NCI-H187 treated with DMSO at 0.1 percent for 48 hours (cell line): Measurements from ENCODE around the gene FFAR4.

Source experiments
- DNase-seq: peaks from one replicate; lab custom pipeline; 2025; lab: John Stamatoyannopoulos, UW

The FFAR4 gene

DNA sequence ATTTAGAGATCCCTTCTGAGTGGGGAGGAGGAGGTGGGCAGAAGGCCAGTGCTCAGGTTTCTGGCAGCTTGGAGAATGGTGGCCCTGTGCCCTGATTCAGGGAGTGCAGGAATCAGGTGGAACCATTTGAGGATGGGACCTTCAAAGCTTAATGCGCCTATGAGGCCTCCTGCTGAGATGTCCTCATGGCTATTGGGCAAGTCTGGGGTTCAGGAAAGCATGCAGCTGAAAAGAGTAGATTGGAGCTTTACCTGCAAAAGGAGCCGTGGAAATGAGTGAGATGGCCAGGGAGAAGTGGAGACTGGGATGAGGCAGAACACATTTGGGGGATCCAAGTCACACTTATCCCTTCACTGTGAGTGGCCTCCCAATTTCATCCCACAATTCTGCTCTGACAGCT lies 6.1 kb downstream of the FFAR4 start:
- DNase-seq = no peak

DNA sequence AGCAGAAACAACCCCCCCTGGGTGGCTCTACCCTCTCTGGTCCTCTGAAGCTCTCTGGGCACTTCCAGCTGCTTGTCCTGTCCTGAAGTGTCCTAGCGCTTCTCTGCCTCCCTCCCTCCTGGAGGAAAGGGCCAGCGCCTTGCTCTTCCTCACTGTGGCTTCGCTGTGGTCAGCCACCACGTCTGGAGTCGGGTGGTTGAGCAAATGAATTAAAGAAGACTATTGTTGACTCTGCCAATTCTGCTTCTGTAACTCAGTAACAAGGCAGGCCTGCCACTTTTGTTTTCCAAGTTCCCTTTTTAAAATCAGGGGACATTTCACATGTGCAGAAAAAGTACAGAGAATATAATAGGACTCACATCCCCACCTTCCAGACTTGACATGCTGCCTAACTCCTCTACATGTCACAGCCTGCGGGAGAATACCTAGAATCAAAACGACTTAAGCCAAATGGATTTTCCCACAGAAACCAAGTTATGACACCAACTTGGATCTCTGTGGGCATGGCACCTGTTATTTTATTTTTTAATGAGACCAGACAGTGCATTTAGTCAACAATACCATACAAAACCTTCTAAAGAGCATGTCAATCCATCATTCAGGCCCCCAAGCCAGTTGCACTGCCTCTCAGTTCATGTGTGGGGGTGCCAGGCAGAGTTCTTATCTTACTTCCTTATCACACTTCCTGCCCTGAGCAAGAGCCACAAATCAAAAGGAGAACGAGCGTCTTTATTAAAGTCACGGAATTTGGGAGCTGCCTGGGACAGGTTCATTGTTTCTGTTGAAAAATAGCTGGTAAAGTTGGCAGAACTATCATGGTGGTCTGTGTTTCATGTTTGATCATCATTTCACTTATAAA lies 6.8 kb downstream of the FFAR4 start:
- no peak for DNase-seq

DNA sequence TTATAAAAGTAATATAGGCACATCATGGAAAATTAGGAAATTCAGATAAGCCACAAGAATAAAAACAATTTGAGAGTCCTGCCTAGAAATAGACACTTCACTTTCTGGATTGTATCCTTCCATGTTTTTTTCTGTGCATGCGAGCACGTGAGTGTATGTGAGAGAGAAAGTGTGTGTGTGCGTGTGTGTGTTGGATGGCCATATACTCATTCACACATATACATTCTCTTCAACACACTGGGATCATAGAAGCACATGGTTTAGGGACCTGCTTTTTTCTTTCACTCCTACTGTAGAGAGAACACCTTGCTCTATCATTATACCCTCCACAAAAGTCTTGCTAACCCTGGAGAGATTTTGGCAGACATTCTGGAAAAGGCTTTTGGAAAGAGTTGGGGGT lies 7.5 kb downstream of the FFAR4 start:
- DNase-seq = no peak

DNA sequence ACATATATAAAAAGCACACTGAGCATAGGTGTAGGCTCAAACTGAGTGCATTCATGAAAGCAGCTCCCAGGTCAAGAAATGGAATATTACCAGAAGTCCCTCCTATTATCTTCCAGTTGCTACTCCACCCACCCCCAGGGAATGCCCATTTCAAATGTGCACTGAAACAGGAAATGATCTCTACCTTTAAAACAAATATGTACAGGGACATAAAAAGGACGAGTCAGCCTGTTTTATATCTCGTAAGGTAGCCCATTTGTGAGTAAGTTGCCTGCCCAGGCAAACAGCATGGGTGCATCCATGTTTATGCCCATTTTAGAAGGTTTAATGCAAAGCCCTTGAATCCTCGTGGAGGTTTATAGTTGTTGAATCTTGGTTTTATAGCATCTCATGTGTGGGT lies 10.4 kb downstream of the FFAR4 start:
- no peak for DNase-seq

DNA sequence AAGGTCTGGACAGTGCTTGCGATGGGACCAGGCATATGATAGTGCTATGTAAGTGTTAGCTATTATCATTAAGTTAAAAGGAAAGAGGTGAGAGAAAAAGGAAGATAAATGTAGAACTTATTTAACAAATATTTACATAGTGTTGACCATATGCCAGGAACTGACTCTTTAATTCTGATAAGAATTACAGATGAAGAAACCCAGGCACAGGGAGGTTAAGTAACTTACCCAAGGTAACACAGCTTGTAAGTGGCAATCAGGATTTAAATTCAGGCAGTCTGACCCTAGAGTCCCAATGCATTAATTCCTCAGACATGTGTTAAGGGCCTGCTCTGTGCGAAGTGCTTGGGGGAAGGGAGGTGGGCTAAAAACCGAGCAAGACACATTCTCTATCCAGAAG lies 11.1 kb downstream of the FFAR4 start:
- no peak for DNase-seq

DNA sequence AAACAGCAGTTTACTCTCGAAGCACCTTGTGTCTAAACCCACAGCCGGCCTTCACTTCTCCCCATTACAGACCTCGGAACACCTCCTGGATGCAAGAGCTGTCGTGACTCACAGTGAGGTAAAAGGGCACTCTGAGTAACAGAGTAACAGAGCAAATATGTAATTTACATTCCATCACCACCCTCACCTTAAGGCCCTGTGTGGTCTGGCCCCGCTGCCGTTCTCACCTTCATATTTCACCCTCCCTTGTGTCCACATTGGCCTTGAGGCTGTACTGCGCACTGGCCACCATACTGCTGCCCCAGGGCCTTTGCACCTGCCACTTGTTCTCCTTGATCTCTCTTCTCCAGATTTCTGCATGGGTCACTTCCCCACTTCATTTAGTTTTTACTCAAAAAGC lies 12.6 kb downstream of the FFAR4 start:
- DNase-seq = no peak

DNA sequence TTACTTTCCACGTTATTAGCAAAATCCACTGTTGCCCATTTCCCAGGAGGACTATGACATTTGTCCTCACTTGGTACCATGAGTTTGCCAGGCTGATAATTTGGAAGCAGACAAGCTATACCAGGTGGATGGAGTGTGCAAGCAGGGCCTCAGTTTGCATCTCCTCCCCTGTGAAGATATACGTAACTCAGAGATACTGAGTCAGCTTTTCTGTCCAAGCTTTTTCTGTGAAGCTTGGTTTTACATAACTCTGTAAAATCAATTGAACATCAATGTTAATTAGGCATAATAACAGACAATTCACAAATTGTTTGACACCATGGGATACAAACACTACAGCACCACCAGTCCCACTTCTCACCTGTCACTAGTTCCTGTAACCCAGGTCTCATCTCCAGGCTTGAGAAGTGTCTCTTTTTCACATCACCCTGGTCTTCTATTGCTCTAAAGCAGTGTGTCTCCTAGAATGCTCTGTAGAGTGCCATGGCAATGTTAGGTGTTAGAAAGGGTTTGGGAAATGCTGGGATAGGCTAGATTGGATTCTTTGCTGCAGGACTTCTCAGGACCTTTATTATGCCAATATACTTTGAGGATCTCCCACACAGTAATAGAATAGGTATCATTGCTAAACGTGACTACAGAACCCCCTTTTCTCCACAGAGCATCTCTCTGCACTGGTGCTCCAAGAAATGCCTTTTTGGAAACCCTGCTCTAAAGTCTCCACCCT lies 13.7 kb downstream of the FFAR4 start:
- no peak for DNase-seq

DNA sequence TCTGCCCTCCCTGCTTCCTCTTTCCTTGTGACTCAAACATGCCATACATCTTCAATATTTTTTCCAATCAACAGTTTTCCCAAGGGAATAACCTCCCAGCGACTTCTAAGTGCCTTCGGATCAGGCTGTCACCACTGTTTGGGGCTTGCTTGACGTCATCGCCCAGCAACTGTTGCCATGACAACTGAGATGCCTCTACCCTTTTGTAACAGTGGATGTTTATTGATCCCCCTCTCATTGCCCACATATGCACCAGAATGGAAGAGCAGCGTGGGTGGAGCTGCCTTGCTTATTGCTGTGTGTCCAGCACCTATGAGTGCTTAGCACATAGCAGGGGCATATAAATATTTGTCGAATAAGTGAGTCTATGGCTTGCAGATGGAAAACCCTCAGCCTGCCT lies 14.4 kb downstream of the FFAR4 start:
- no peak for DNase-seq

DNA sequence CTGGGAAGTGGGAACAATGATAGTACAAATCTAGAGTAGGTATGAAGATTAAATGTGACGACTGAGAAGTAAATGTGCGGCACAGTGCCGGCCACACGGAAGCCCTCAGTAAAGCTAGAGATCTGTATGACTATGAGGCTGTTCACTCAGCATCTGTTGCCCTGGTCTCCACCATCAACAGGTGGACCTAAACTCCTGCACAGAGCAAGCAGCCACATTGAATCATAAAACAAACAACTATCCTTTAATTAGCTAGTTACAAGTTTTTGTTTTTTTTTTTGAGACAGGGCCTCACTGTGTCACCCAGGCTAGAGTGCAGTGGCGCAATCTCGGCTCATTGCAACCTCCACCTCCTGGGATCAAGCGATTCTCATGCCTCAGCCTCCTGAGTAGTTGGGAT lies 18.0 kb downstream of the FFAR4 start:
- DNase-seq = no peak

DNA sequence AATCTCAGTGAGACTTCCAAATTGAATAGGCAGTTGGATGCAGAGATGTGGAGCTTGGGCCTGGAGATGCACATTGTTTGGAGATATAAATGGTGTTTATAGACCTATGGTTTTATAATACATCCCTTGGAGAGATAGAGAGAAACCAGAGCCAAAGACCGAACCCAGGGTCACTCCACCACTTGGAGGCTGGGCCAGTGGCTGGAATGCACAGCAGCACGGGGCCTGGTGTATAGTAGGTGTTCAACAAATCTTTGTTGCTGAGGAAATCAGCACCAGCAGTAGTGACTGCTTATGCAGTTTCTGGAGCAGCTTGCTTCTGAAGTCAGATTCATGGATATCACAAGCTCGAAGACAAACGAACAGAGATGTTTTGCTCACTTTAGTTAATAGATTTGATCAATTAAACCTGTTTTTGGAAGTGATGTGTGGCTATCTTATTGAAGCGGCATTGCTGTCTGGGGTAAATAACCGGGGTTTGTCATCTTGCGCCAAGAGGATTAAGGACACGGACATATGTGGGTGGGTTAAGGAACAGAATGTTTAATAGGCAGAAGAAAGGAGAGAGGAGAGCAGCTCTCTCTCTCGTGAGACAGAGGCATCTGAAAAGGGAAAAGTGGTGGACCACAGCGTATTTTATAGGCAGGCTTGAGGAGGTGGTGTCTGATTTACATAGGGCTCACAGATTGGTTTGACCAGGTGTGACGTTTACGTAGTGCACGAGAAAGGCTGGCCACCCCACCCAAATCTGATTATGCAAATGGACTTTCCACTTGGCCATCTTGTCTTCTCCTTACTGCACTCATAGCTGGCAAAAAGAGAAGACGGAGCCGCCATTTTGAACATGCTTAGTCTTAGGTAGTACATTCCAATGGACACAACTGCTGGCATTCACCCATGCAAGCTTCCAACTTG lies 23.4 kb downstream of the FFAR4 start:
- DNase-seq = no peak

DNA sequence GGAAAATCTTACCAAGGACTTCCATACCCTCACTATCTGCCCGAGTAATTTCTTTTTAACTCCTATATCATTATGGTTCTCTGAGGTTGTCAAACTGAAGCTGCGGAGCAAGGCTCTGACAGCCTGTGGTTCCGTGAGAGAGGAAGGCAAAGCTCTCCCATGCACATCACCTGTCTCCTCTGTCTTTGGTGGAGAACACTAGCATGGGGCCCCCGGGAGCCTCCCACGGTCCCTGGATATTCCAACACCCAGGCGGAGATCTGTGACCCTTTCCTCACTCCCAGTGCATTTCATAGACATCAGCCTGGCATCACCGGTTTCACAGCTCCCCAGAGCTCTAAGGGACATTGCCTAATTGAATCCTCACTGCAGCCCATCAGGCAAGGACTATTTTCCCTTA lies 24.2 kb downstream of the FFAR4 start:
- DNase-seq = no peak

DNA sequence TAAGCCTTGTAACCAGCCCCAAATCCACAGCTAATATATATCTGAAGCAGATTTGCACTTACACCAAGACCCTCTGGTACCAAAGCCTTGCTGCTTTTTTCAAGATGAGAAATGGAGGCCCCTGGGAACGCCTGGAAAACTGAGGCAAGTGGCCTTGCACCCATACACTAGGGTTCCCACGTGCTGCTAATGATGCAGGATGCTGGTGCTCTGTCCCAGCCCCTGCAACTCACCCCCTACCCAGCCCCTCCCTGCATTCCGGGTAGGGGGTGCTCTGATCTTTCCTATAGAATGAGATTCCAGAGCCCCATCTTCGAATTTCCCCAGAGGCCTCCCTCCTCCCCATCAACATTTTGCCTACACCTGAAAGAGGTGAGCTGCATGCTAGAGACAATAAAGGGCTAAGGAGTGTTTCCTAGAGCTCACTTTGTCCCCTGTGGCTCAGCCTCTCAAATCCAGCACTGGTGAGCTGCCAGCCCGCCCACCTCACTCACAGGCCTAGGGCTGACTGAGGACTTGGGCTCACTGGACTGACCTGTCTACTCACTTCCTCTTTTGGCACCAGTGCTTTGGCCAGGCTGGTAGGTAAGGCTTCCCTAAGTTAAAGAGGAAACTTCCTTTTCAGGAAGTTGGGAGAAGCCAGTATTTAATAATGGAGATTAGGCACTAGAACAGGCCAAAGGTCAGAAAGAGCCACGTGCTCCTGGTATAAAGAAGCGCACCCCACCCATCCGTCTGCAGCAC lies 24.8 kb downstream of the FFAR4 start:
- no peak for DNase-seq

DNA sequence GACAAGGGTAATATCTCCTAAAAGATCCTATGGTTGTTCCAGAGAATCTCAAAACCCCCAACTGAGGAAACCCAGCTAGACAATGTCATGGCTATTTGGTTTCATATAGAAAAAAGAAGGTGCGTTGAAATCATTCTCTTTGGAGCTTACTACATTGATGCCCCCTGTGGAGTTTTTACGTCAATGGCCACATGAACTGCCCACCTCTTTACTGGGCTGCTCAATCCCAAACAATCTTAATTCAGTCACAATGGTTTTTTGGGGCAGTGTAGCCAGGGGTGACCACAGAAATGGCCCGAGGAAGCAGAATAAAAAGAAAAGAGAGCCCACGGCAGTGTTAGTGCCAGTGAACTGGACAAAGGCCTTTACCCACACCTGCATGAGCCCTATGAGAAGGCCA lies 26.8 kb downstream of the FFAR4 start:
- no peak for DNase-seq

DNA sequence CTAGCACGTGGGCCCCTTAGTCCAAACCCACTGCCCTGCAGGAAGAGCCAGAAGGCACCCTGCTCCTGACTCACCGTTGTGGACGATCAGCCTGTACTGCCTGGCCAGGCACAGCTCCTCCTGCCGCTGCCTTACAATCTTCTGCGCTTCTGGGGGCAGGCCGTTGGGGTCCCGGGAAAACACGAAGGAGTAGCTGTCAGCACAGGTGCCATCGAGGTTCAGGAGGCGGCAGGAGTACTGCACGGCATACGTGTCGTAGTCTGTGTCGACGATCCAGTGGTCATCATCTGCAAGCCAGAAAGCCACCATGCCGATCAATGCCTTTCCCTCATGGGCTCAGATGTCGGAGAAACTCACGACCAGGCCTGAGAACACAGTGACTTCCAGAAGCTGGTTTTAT lies 27.3 kb downstream of the FFAR4 start:
- no peak for DNase-seq

DNA sequence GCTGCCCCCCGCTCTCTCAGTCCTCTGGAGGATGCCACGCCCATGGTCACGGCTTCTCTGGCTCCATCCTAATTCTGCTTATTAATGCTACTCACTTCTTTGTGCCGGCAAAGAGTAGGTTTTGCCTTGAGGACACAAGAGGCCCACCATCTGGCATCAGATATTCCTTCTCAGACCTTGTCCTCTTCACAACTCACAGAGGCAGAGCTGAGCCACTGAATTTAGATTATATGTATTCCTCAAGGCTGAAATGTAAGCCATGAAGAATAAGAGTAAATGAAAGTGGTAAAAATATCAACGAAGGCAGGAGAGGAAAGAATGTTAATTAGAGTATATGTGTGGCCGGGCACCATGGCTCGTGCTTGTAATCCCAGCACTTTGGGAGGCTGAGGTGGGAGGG lies 28.1 kb downstream of the FFAR4 start:
- no peak for DNase-seq

DNA sequence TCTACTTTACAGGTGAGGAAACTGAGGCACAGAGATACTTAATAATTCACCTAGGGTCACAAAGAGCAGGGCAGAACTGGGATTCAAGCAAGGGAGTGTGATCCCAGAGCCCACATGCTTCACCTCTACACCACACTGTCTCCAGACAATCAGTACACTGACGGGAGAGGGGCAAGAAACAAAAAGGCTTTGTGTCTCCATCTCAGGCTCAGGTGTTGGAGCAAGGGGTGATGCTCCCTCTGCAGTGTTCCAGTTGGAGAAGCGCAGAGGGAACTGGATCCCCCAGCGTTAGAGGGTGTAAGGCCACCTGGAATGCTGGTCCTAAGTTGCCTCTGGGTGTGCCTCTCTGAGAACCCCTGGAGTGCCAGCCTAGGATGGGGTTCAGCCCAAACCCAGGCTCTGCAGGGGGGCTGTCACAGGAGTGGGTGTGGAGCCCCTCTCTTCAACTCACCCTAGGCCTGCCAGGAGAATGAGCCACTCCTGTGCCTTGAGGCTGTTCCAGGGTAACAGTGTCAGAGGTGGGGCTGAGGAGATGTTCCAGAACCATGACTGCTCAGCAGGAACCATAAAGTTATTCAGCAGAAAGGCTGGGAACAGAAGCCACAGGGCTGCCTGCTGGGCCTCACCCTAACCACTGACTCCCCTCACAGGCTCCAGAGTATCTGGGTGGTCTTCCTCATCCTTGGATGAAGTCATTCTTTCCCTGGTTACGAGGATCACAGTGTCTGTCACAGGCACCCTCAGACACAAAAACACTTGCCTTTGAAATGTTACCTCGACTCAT lies 29.1 kb downstream of the FFAR4 start:
- DNase-seq = no peak

DNA sequence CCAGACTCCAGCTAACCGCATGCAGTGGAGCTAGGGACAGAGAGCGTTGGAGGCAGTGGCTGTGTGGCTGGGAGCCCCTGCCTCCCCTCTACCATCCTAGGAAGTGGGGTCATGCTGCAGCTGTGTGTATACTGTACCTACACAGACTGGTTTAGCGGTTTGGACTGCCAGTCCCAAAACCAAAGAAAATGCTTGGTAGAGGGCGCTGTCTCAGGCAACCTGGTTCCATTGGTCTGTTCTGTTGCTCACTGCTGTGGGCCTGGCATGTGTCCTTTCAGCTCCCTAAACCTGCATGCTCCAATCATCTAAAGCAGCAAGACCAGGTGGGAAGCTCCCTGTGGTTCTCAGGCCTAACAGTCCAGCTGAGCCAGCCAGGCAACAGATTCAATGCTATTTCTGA lies 30.1 kb downstream of the FFAR4 start:
- no peak for DNase-seq

DNA sequence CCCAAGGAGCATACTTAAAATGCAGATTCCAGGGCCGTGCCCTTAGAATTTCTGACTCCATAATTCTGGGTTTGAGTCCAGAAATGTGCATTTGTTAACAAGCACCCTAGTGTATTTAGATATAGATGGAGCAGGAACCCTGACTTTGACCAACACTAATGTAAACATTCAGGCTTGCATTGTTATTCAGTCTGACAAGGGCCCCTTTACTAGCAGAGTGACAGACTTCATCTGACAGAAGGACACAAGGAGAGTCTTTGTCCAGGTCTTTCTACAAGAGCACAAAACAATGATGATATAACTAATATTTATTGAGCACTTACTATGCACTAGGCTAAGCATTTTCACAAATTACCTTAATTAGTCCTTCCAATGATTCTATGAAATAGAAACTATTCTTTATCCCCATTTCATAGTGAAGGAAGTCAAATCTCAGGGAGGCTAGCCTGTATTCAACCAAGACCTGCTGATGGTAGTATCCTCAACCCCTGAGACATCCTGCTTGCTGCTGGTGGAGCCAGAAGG lies 30.7 kb downstream of the FFAR4 start:
- no peak for DNase-seq

DNA sequence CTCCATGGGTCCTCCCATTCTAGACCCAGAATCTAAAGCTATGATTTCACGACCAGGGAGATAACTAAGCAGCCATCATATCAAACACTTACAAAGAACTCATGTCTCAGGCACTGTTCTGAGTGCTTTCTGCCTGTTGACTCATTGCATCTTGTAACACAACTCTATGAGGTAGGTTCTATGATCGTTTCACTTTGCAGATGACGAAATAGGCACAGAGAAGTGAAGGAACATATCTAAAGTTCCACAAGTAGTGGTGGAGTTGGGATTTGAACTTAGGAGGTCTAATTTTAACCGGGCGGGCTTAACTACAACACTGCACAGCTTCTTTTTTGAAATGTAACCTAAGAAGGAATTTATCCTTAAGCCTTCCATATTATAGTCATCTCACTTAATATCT lies 31.7 kb downstream of the FFAR4 start:
- DNase-seq = no peak

DNA sequence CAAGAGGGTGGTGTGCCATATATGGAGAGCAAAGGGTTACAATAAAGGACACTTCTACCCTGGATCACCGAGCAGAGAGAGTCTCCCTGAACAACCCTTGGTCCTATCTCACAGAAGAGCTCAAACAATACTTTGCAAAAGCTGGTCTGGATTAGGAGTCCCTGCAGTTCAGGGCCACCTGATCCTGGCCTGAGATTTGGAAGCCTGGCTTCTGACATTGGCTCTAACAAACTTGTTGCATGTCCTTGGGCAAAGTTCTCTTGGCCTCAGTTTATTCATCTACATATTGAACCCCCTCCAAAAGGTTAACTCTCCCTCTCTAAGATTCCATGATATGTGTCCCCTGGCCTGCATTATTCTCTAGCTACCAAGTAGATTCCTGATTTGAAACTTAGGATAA lies 32.9 kb downstream of the FFAR4 start:
- DNase-seq = no peak

DNA sequence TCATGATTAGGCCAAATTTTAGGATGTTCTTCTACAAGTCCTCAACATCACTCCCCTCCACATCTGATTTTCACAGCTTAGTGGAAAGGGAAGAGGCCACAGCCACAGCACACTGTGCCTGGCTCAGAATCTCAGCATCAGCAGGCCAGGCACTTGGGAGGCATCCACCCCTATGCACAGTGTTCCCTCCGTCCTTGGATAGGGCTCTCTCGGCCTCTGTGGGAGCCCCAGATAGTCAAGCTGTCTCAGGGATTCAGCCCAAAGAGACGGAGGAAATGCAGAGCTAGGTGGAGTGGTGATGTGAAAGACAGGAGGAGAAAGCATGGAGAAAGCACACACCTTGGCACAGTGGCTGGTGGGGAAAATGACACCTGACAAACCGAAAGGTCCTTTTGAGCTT lies 33.3 kb downstream of the FFAR4 start:
- DNase-seq = no peak
